GM19240 (cell line): ENCODE measurements around the gene ETV6.

ENCODE experiments used
- DNase-seq: peaks from one replicate; pipeline ENCODE4 v3.0.0; 2011; ENCODE audit warnings: low spot score; ENCODE audit not compliant: insufficient read length

ETV6 gene

GRCh38 chr12:11642785-11643184, 6.7 kb upstream of the ETV6 start:
- no peak for DNase-seq

GRCh38 chr12:11645391-11645790, 4.1 kb upstream of the ETV6 start:
- no peak for DNase-seq

GRCh38 chr12:11648514-11649412, 711 bp upstream of the ETV6 start:
- DNase-seq = no peak

GRCh38 chr12:11650286-11651281, 1.1 kb downstream of the ETV6 start:
- DNase-seq = no peak

GRCh38 chr12:11651381-11651780, 1.9 kb downstream of the ETV6 start:
- no peak for DNase-seq

- DNase-seq = no peak
These were observed 2.3 kb downstream of the ETV6 start for GRCh38 chr12:11651785-11652184.

GRCh38 chr12:11652351-11653040, 3.0 kb downstream of the ETV6 start:
- no peak for DNase-seq

- DNase-seq = no peak
These were observed 3.8 kb downstream of the ETV6 start for GRCh38 chr12:11653215-11653753.

GRCh38 chr12:11654338-11654737, 4.9 kb downstream of the ETV6 start:
- no peak for DNase-seq

- DNase-seq = no peak
These were observed 5.3 kb downstream of the ETV6 start for GRCh38 chr12:11654802-11655201.

GRCh38 chr12:11655842-11656241, 6.4 kb downstream of the ETV6 start:
- no peak for DNase-seq

GRCh38 chr12:11656550-11656949, 7.1 kb downstream of the ETV6 start:
- DNase-seq = no peak

- DNase-seq = no peak
These were observed 8.0 kb downstream of the ETV6 start for GRCh38 chr12:11657511-11657910.

GRCh38 chr12:11658791-11659190, 9.3 kb downstream of the ETV6 start:
- DNase-seq = no peak

- DNase-seq = no peak
These were observed 11.2 kb downstream of the ETV6 start for GRCh38 chr12:11660624-11661023.

GRCh38 chr12:11661491-11662089, 12.1 kb downstream of the ETV6 start:
- no peak for DNase-seq

- DNase-seq = no peak
These were observed 12.9 kb downstream of the ETV6 start for GRCh38 chr12:11662369-11662768.

- no peak for DNase-seq
These were observed 13.7 kb downstream of the ETV6 start for GRCh38 chr12:11663130-11663529.

GRCh38 chr12:11664101-11664500, 14.6 kb downstream of the ETV6 start:
- DNase-seq = no peak

- no peak for DNase-seq
These were observed 16.9 kb downstream of the ETV6 start for GRCh38 chr12:11666131-11667050.
